SJSA1 (cell line): ENCODE data around the gene ACBD6. TPM values are rescaled to one million over a fixed set of nuclear protein-coding genes. Genes with fewer than 3 reads are reported as not detected.

ENCODE experiments used
- DNase-seq, 2 experiments: peaks; one replicate each; pipeline ENCODE4 v3.0.0-alpha.2; 2015 to 2020; ENCODE audit warnings: low spot score in 2 of 2, low read depth in 1 of 2
- H3K27ac ChIP-seq: fragments of 250-450 bp; sonication (Bioruptor Pico); 2 replicates; pipeline ENCODE4 v1.5.1; 2020; ENCODE audit warnings: mild to moderate bottlenecking, moderate library complexity
- H3K27me3 ChIP-seq: fragments of 250-450 bp; sonication (Bioruptor Pico); replicated peaks from 2 replicates; pipeline ENCODE4 v1.5.1; 2020; ENCODE audit warnings: mild to moderate bottlenecking, moderate library complexity
- H3K36me3 ChIP-seq: fragments of 250-450 bp; sonication (Bioruptor Pico); 2 replicates; pipeline ENCODE4 v1.5.1; 2020; ENCODE audit warnings: mild to moderate bottlenecking
- H3K4me1 ChIP-seq: fragments of 250-450 bp; sonication (Bioruptor Pico); replicated peaks from 2 replicates; pipeline ENCODE4 v1.6.1; 2021; ENCODE audit warnings: mild to moderate bottlenecking
- H3K4me3 ChIP-seq: fragments of 250-450 bp; sonication (Bioruptor Pico); 2 replicates; pipeline ENCODE4 v1.5.1; 2020; ENCODE audit warnings: mild to moderate bottlenecking
- H3K9me3 ChIP-seq: fragments of 250-450 bp; sonication (Bioruptor Pico); replicated peaks from 2 replicates; pipeline ENCODE4 v1.5.1; 2020; ENCODE audit warnings: mild to moderate bottlenecking
- total RNA-seq: library from RNA; depleted of rRNA; stranded (reverse); fragments of >200 nt; shearing (Covaris generic); gene quantifications from 2 replicates; pipeline ENCODE4 v1.2.3, GENCODE V29; 2014

ACBD6 gene
- total RNA-seq, 1 experiment from 2014 or later: 71.7 TPM

DNA sequence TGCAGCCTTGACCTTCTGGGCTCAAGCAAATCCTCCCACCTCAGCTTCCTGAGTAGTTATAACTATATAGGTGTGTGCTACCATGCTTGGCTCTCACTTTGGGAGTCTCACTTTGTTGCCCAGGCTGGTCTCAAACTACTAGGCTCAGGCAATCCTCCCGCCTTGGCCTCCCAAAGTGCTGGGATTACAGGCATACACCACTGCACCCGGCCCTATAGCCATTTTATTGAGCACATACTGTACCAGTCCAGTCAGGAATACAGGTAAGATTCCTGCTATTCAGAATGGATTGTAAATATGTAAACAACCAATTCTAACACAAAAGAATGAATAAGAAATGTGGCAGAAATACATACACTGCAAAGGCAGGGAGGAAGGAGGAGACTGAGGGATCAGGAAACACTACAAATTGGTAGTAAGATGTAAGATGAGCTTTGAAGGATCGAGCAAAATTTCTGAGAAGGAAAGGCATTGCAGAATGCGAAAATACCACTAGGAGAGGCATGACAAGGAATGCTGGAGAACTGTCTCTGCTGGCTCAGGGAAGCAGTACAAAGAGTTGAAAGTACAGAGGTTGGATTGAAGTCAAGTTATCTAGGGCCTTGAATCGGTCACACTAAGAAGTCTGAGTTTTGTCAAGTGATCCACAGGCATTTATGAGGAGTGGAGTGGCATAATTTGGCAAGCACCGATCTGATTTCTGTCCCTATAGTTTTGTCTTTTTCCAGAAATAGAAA is 211.9 kb downstream of the ACBD6 start:
- Histone ChIP-seq H3K4me1 (peaks cover 5% of the 10 kb centered on the region; the same call in 1 of the 2 replicates), H3K27me3 (no peaks in the 10 kb centered on the region), H3K9me3 (no peaks in the 10 kb centered on the region), H3K4me3 (no peak overlapping the region), H3K36me3 (0 out of 2 replicates have a peak, but pooled peaks cover 6% of the 10 kb centered on the region), H3K27ac (no peak overlapping the region)
- DNase-seq: no peak

DNA sequence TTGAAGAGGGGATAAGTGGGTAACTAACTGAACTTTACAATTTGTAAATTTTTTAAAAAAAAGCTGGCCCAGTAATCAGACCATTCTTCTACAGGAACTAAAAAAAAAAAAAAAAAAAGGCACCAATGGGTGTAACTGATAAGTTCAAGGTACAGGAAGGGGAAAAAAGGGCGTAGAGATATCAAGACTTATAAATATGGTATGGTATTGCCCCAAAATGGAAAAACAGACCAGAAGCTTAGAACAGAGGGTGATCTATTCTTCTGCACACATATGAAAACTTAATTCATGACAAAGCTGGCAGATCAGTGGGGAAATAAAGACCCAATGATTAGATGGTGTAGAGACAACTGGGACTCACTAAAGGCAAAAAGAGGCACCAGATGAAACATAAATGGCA is 213.4 kb downstream of the ACBD6 start:
- Histone ChIP-seq H3K27me3 (no peaks in the 10 kb centered on the region), H3K27ac (no peak overlapping the region), H3K9me3 (no peaks in the 10 kb centered on the region), H3K4me1 (peaks cover 5% of the 10 kb centered on the region; the same call in 1 of the 2 replicates), H3K4me3 (no peak overlapping the region), H3K36me3 (0 out of 2 replicates have a peak, but pooled peaks cover 6% of the 10 kb centered on the region)
- DNase-seq: no peak

DNA sequence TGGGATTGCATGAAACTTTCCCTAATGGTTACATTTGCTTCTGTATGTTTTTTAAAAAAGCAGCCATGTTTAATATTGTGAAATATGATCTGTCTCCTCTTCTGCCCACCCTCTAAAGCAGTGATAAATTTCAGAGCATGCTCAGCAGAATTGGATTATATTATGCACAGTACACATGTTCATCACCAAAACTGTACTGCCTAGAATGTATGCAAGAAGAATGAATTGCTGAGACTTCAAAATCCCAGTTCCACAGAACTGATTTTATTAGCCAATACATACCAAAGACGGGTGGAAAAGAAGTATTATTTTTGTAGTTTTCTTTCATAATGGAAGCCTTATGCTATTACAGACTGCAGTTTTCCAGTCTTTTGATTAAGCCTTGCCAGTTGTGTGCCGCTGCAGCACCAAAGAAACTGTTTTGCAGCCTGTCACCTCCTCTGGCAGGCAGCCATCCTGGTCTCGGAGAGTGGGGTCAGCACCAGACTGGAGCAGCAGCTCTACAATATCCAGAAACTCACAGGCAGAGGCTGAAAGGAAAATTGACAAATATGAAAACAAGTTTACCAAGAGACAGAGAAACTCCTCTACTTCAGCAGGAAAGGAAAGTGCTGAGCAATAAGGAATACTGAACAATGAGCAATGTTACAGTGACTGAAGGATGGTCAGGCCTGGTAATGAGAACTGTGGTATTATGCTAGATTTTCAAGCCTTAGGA is 214.2 kb downstream of the ACBD6 start:
- Histone ChIP-seq H3K27ac (no peak overlapping the region), H3K27me3 (no peaks in the 10 kb centered on the region), H3K4me1 (peaks cover 5% of the 10 kb centered on the region; the same call in 1 of the 2 replicates), H3K36me3 (peaks cover 7% of the 10 kb centered on the region; the same call in 1 of the 2 replicates), H3K4me3 (no peak overlapping the region), H3K9me3 (no peaks in the 10 kb centered on the region)
- DNase-seq: no peak

DNA sequence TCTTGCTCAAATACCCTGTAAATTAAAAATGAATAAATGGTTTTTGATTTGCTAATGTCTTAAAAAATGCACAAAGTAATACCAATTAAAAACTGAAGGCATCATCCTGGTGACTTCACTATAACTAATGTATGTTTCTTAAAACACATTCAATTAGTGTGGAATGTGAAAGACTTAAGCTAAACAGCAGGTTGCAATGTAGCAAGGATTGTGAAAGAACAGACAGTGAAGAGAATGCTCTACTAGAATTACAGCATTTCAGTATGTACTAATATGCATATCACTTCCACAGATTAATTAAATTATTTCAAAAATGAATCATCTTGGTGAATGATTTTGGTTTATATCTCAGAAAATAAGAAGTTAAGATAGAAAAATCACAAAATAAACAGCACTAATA is 216.0 kb downstream of the ACBD6 start:
- no peak overlapping the region for H3K4me3 ChIP-seq
- H3K4me1 ChIP-seq: peaks cover 5% of the 10 kb centered on the region; the same call in 1 of the 2 replicates
- no peak overlapping the region for H3K27ac ChIP-seq
- H3K27me3 ChIP-seq: no peaks in the 10 kb centered on the region
- DNase-seq: no peak
- H3K36me3 ChIP-seq: peaks cover 9% of the 10 kb centered on the region; the same call in 1 of the 2 replicates
- H3K9me3 ChIP-seq: no peaks in the 10 kb centered on the region

DNA sequence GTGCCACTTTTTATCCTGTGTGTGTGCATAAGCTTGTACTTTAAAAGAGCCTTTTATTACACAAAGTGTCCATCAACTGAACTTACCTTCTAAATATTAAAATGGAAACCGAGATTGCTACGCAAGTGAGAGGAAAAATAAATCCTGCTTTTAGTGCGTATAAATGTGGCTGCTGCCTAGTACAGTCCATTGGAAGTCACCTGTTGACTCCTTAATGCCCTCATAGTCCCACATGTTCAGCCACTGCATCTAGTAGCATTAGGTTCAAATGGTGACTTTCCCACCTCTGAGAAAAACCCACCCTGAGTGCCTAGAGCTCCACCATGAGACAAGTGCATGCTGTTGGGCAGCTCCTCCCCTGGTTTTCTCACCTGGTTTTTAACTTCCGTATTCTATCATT is 219.3 kb downstream of the ACBD6 start:
- no peaks in the 10 kb centered on the region for H3K9me3 ChIP-seq
- H3K4me3 ChIP-seq: no peak overlapping the region
- H3K27ac ChIP-seq: no peak overlapping the region
- H3K4me1 ChIP-seq: peaks cover 24% of the 10 kb centered on the region
- no peaks in the 10 kb centered on the region for H3K27me3 ChIP-seq
- no peak for DNase-seq
- peaks cover 14% of the 10 kb centered on the region; the same call in 1 of the 2 replicates for H3K36me3 ChIP-seq

DNA sequence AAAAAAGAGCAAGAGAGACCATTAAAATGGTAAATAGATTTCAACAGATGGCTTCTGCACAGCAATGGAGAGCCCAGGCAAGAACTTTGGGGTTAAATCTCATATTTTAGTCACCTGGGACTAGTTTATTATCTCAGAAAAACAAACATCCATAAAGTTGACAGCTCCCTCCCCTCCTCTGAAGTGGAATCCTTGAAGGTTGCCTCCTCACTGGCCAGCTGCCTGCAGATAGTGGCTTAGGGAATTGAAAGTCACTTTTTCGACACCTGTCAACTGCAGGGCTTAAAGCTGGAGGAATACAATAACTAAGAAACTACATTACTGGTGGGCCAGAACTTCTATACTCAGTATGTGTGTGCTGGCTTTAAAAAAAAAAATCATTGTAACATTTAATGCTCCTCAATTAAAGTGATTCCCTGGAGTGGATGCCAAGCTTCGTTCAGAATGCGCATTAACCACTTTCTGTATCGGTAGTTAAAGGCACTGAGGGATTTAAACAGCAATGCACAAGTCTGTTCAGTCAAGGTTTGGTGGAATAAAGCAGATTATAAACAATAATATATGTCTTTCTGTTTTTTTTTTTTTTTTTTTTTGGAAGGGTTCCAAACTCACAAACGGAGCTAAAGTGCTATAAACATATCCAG is 219.9 kb downstream of the ACBD6 start:
- no peaks in the 10 kb centered on the region for H3K27me3 ChIP-seq
- H3K4me1 ChIP-seq: peaks cover 30% of the 10 kb centered on the region
- no peaks in the 10 kb centered on the region for H3K9me3 ChIP-seq
- H3K4me3 ChIP-seq: no peak overlapping the region
- H3K27ac ChIP-seq: no peak overlapping the region
- DNase-seq: no peak
- peaks cover 10% of the 10 kb centered on the region; the same call in 1 of the 2 replicates for H3K36me3 ChIP-seq

DNA sequence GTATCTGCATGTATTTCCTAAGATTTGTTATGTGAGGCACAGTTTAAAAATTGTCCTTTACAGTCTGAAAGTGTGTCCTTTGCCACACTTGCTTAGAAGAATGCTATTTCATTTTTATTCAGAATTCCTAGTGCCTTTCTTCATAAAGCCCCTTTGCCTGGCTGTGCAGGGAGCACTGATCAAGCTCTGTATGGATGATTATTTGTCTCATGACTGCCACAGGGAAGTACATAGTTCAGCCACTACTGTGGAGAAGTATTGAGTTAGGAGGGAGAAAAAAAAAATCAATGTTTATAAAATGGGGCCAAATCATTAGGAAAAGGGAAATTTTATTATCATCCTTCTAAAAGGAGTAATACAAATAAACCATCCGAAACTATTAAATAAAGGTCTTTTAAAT is 220.9 kb downstream of the ACBD6 start:
- Histone ChIP-seq H3K27ac (no peak overlapping the region), H3K27me3 (no peaks in the 10 kb centered on the region), H3K4me3 (no peak overlapping the region), H3K9me3 (no peaks in the 10 kb centered on the region), H3K36me3 (peaks cover 18% of the 10 kb centered on the region), H3K4me1 (peaks cover 40% of the 10 kb centered on the region)
- DNase-seq: no peak

DNA sequence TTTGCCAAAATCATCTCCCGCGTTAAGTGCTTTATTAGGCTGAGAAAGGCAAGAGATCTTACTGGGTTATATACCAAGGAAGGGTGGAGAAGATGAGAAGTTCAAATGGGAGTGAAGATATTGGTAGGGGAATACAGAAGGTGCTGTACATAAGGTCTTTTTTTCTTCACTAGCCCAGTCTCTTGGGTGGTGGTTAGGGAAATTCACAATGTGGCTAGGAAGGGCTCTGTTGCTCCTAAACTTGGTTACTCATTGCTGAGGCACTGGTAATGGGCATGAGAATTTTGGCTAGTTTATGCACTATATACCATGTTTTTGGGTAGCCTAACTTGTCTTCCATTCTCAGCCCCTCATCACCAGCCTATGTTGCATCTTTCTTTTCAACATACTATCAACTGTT is 221.8 kb downstream of the ACBD6 start:
- Histone ChIP-seq H3K4me3 (no peak overlapping the region), H3K27ac (no peak overlapping the region), H3K27me3 (no peaks in the 10 kb centered on the region), H3K4me1 (peaks cover 49% of the 10 kb centered on the region), H3K9me3 (no peaks in the 10 kb centered on the region), H3K36me3 (peaks cover 27% of the 10 kb centered on the region)
- DNase-seq: no peak

DNA sequence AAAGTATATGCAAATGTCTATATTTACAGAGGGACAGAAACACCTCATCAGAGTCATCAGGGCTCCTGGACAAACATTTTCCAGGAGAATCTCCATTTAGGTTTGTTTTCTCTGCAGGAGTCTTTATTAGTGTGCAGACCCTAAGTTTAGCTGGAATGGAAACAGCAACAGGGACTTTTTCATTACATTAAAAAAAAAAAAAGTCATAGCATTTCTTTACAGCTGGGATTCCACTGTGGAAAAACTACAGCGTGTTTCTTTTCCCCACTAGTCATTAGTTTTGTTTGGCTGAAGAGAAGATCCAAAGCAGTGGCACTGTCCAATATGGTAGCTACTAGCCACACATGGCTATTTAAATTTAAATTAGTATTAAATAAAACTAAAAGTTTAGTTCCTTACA is 222.7 kb downstream of the ACBD6 start:
- H3K27ac ChIP-seq: peak overlapping the region; percentile 85
- peaks cover 53% of the 10 kb centered on the region for H3K4me1 ChIP-seq
- H3K4me3 ChIP-seq: no peak overlapping the region
- H3K36me3 ChIP-seq: peaks cover 36% of the 10 kb centered on the region
- H3K9me3 ChIP-seq: no peaks in the 10 kb centered on the region
- no peaks in the 10 kb centered on the region for H3K27me3 ChIP-seq
- no peak for DNase-seq

DNA sequence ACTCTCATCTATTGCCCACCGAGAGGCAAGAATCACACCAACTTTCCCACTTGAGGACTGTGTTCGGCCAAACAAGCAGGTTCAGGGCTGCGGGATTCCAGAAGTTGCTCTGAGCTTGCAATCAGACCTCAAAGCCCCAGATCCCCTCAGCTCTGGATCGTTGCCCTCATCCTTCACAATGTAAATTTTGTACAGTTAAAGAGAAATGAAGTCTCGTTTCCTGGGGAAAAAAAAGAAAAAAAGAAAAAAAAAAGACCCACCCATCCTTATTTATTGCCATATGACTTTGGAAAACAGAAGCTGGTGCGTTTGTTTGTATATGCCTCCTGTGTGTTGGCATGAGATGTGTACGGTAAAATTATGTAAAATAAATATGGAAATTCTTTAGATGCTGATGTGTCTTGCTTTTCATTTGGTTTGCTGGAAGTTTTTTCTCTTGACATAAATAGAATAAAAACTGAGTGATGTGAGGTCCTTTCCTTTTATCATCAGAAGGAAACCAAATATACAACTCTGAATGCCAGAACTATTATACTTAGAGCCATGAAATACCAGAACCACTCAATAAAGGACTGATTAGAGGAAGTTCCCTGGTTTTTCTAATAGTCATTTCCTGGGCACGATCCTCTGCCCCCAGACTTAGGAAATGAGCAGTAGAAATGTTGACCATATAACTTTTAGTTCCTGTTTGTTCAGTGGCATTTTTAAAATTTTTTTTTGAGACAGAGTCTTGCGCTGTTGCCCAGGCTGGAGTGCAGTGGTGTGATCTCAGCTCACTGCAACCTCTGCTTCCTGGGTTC is 223.6 kb downstream of the ACBD6 start:
- Histone ChIP-seq H3K4me1 (peaks cover 53% of the 10 kb centered on the region), H3K4me3 (0 out of 2 replicates have a peak overlapping the region, but pooled peaks have one; percentile 1), H3K27ac (peak overlapping the region; percentile 85), H3K36me3 (peaks cover 45% of the 10 kb centered on the region), H3K9me3 (no peaks in the 10 kb centered on the region), H3K27me3 (no peaks in the 10 kb centered on the region)
- DNase-seq: peak; percentile 58 to 91

DNA sequence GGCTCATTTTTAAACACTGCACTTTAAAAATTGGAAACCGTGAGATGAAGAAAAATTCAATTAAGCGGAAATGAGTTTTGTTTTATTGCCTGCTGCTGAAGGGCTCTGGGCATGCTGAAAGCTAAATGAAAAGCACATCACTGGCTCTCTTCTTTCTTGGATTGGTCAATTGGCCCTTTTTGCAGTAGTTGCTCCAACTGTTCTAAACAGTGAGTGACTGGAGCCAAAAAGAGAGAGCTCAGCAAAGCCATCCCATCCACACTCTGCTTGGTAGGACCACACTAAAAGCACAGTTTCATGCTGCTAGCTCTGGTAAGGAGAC is 224.2 kb downstream of the ACBD6 start:
- Histone ChIP-seq H3K4me3 (no peak overlapping the region), H3K4me1 (peaks cover 53% of the 10 kb centered on the region), H3K27ac (peak overlapping the region; percentile 85), H3K9me3 (no peaks in the 10 kb centered on the region), H3K27me3 (no peaks in the 10 kb centered on the region), H3K36me3 (peaks cover 50% of the 10 kb centered on the region)
- no peak for DNase-seq

DNA sequence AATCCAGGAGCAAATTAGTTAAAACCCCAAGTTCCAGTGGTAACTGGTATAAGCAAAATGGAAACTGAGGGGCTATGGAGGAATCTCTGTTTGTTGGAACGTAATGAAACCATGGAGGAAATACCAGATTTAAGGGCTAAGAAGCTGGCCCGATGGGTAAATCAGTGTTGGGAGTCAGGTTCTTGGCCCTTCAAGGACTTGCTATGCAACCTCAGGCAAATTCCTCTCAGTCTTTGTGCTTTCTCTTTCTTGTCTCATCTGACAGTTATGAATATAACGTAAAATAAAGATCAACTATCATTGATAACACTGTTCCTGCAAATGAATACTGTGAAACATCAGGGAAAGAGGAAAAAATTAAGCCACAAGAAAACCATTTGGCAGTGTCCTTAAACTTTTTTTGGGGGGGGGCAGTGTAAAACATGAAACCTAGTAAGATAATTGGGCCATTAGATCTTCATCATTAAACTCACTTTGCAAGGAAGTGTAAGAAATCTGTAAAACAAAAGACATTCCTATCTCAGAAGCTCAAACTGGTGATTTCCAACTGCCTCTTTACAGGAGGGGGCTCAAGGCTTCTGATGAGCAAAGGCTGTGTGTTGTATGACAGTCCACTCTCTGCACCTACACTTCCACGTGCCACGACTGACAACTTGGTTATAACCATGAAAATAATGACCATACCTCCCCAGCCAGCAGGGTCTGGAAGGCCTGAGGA is 224.7 kb downstream of the ACBD6 start:
- H3K27me3 ChIP-seq: no peaks in the 10 kb centered on the region
- DNase-seq: no peak
- H3K9me3 ChIP-seq: no peaks in the 10 kb centered on the region
- H3K4me3 ChIP-seq: no peak overlapping the region
- H3K27ac ChIP-seq: peak overlapping the region; percentile 85
- H3K4me1 ChIP-seq: peaks cover 53% of the 10 kb centered on the region
- peaks cover 50% of the 10 kb centered on the region for H3K36me3 ChIP-seq

DNA sequence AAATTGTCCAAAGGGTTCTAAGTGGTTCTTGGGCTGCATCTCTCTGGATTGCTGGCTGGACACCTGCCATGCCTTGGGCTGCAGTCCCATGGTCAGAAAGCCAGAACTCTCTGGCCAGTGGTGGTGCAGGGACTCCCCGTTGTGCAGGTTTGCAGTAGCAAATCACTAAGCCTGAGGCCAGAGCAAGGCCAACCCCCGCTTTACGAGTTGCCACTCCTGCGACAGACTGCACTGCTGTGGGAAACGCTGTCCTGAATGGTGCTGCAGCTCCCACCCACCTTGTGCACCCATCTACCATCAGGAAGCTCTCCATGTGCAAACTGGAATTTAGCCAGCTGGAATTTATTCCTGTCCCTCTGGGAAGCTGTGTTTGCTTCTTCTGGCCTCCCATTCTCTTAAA is 226.7 kb downstream of the ACBD6 start:
- peaks cover 71% of the 10 kb centered on the region for H3K4me1 ChIP-seq
- H3K4me3 ChIP-seq: no peak overlapping the region
- DNase-seq: peak; percentile 43
- H3K27ac ChIP-seq: no peak overlapping the region
- H3K36me3 ChIP-seq: peaks cover 53% of the 10 kb centered on the region
- no peaks in the 10 kb centered on the region for H3K9me3 ChIP-seq
- H3K27me3 ChIP-seq: no peaks in the 10 kb centered on the region
